SK-N-SH treated with all-trans-retinoic acid at 6 μM for 48 hours (cell line): Measurements from ENCODE around the gene SMIM13.

Source experiments
- ATAC-seq: fragments of 200-7000 bp; cut with Tn5 transposase; 3 replicates; pipeline ENCODE4 v1.9.1; 2020; ENCODE audit warnings: mild to moderate bottlenecking, moderate library complexity
- ARNTL ChIP-seq: fragments of 450-650 bp; formaldehyde crosslinking; IDR thresholded peaks from 2 replicates; pipeline ENCODE4 v1.5.0; 2020; ENCODE audit warnings: low read depth, mild to moderate bottlenecking, moderate library complexity, borderline replicate concordance
- BACH2 ChIP-seq: fragments of 250-450 bp; sonication (Bioruptor Pico); IDR thresholded peaks from 2 replicates; pipeline ENCODE4 v1.9.0; 2021; ENCODE audit warnings: mild to moderate bottlenecking, borderline replicate concordance
- CREB5 ChIP-seq: fragments of 250-450 bp; sonication (Bioruptor Pico); IDR thresholded peaks from 2 replicates; pipeline ENCODE4 v1.5.1; 2020; ENCODE audit warnings: low read depth, mild to moderate bottlenecking, moderate library complexity
- CSRNP3 ChIP-seq: fragments of 250-450 bp; sonication (Bioruptor Pico); IDR thresholded peaks from 2 replicates; pipeline ENCODE4 v1.5.1; 2021; ENCODE audit warnings: mild to moderate bottlenecking, moderate library complexity
- ESRRG ChIP-seq: fragments of 250-450 bp; sonication (Bioruptor Pico); IDR thresholded peaks from 2 replicates; pipeline ENCODE4 v1.6.1; 2021; ENCODE audit warnings: mild to moderate bottlenecking
- OSR1 ChIP-seq: fragments of 250-450 bp; sonication (Bioruptor Pico); IDR thresholded peaks from 2 replicates; pipeline ENCODE4 v1.8.0; 2022; ENCODE audit warnings: moderate library complexity, mild to moderate bottlenecking, inconsistent platforms
- PATZ1 ChIP-seq: fragments of 250-450 bp; sonication (Bioruptor Pico); IDR thresholded peaks from 2 replicates; pipeline ENCODE4 v1.8.0; 2020; ENCODE audit warnings: mild to moderate bottlenecking, moderate library complexity, borderline replicate concordance
- POU6F1 ChIP-seq: fragments of 250-450 bp; sonication (Bioruptor Pico); IDR thresholded peaks from 2 replicates; pipeline ENCODE4 v1.8.0; 2021; ENCODE audit warnings: low read depth, mild to moderate bottlenecking, moderate library complexity, borderline replicate concordance
- PPARA ChIP-seq: fragments of 250-450 bp; sonication (Bioruptor Pico); IDR thresholded peaks from 2 replicates; pipeline ENCODE4 v1.5.0; 2020; ENCODE audit warnings: mild to moderate bottlenecking, borderline replicate concordance
- RARB ChIP-seq: fragments of 250-450 bp; sonication (Bioruptor Pico); IDR thresholded peaks from 2 replicates; pipeline ENCODE4 v1.8.0; 2021; ENCODE audit warnings: mild to moderate bottlenecking, moderate library complexity
- SNAI2 ChIP-seq: fragments of 250-450 bp; sonication (Bioruptor Pico); IDR thresholded peaks from 2 replicates; pipeline ENCODE4 v1.5.0; 2020; ENCODE audit warnings: mild to moderate bottlenecking, moderate library complexity
- TCF4 ChIP-seq: fragments of 250-450 bp; sonication (Bioruptor Pico); IDR thresholded peaks from 2 replicates; pipeline ENCODE4 v1.8.0; 2021; ENCODE audit warnings: mild to moderate bottlenecking, moderate library complexity, borderline replicate concordance
- TOX ChIP-seq: fragments of 250-450 bp; sonication (Bioruptor Pico); IDR thresholded peaks from 2 replicates; pipeline ENCODE4 v1.8.0; 2021; ENCODE audit warnings: mild to moderate bottlenecking, moderate library complexity, borderline replicate concordance
- TSHZ2 ChIP-seq: fragments of 250-450 bp; sonication (Bioruptor Pico); IDR thresholded peaks from 2 replicates; pipeline ENCODE4 v1.5.0; 2020; ENCODE audit warnings: mild to moderate bottlenecking, moderate library complexity
- ZC3H10 ChIP-seq: fragments of 250-450 bp; sonication (Bioruptor Pico); IDR thresholded peaks from 2 replicates; pipeline ENCODE4 v1.5.1; 2021; ENCODE audit warnings: mild to moderate bottlenecking, moderate library complexity
- ZNF565 ChIP-seq: fragments of 450-650 bp; formaldehyde crosslinking; conservative IDR thresholded peaks from 2 replicates; pipeline ENCODE4 v1.5.0; 2020; ENCODE audit warnings: low read depth, mild to moderate bottlenecking, moderate library complexity
- ZNF70 ChIP-seq: fragments of 450-650 bp; formaldehyde crosslinking; IDR thresholded peaks from 2 replicates; pipeline ENCODE4 v1.5.0; 2020; ENCODE audit warnings: mild to moderate bottlenecking, moderate library complexity

SMIM13 gene

GRCh38 chr6:11122380-11122779, 28.7 kb downstream of the SMIM13 start:
- ATAC-seq: no peak
- TF ChIP-seq PPARA (CRISPR knock-in tag) (no peak), CSRNP3 (CRISPR knock-in tag) (no peak), OSR1 (CRISPR knock-in tag) (no peak), RARB (CRISPR knock-in tag) (no peak), ZNF70 (CRISPR knock-in tag) (no peak), BACH2 (CRISPR knock-in tag) (no peak)

DNA sequence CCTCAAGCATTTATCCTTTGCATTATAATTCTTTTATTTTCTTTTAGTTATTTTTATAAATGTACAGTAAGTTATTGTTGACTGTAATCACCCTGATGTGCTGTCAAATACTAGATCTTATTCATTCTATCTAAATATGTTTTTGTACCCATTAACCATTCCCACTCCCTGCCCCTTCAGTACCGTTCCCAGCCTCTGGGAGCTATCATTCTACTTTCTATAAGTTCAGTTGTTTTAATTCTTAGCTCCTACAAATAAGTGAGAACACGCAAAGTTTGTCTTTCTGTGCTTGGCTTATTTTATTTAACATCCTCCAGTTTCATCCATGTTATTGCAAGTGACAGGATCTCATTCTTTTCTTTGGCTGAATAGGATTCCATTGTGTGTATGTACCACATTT, 30.3 kb downstream of the SMIM13 start:
- TF ChIP-seq POU6F1 (CRISPR knock-in tag): no peak
- no peak for TF ChIP-seq TOX (CRISPR knock-in tag)
- TF ChIP-seq TCF4 (CRISPR knock-in tag): no peak
- TF ChIP-seq OSR1 (CRISPR knock-in tag): no peak
- TF ChIP-seq ZC3H10 (CRISPR knock-in tag): no peak
- no peak for TF ChIP-seq CREB5
- TF ChIP-seq SNAI2 (CRISPR knock-in tag): no peak
- 0 out of 3 replicates have a peak, but pooled peaks have one; percentile 33 for ATAC-seq

GRCh38 chr6:11126876-11127275, 33.2 kb downstream of the SMIM13 start:
- no peak for ATAC-seq
- TF ChIP-seq TSHZ2 (CRISPR knock-in tag): no peak
- no peak for TF ChIP-seq POU6F1 (CRISPR knock-in tag)
- TF ChIP-seq TCF4 (CRISPR knock-in tag): no peak
- TF ChIP-seq ESRRG (CRISPR knock-in tag): no peak
- no peak for TF ChIP-seq PPARA (CRISPR knock-in tag)
- TF ChIP-seq PATZ1 (CRISPR knock-in tag): no peak
- TF ChIP-seq ZNF70 (CRISPR knock-in tag): no peak
- TF ChIP-seq OSR1 (CRISPR knock-in tag): no peak
- no peak for TF ChIP-seq ZNF565 (CRISPR knock-in tag)
- no peak for TF ChIP-seq CSRNP3 (CRISPR knock-in tag)
- TF ChIP-seq SNAI2 (CRISPR knock-in tag): no peak
- no peak for TF ChIP-seq CREB5
- TF ChIP-seq ZC3H10 (CRISPR knock-in tag): no peak
- TF ChIP-seq ARNTL (CRISPR knock-in tag): no peak
- TF ChIP-seq TOX (CRISPR knock-in tag): no peak
